ENCODE data around the gene MAP3K21. TPM values are rescaled to one million over a fixed set of nuclear protein-coding genes. Genes with fewer than 3 reads are reported as not detected.

MAP3K21 gene
- total RNA-seq = under 1 TPM; 0.62 to 0.63 TPM
- long read RNA-seq = 0 reads

- intact Hi-C loops (cut with DNase I) = no loop called here
- no peak for DNase-seq
- ATAC-seq = peak; percentile 83 to 90
Measured at GRCh38 chr1:233327651-233328141, at the start of gene MAP3K21. Gene MAP3K21 (plus strand): TSS chr1:233327724. CDS start chr1:233328029, 305 bp downstream.

DNA sequence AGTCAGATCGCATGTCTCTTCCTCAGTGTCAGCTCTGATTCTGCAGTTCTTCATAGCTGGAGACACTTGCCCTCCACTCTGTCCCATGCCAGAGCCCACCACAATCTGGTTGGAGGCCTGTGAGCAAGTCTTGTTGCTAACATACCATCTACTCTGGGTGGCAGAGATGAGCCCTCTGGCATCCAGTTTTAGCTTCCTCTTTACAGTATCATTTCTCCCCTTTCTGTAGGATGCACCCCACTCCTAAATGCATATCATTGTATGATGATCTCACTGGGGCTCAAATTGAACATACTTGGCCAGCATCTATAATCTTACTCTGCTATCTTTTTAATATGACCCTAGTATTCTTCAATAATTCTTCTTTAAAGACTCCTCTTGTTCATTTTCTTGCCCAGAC, 48.9 kb upstream of the MAP3K21 start:
- ATAC-seq (no peak), DNase-seq (no peak)
- intact Hi-C loops (cut with DNase I) = no loop called here

DNA sequence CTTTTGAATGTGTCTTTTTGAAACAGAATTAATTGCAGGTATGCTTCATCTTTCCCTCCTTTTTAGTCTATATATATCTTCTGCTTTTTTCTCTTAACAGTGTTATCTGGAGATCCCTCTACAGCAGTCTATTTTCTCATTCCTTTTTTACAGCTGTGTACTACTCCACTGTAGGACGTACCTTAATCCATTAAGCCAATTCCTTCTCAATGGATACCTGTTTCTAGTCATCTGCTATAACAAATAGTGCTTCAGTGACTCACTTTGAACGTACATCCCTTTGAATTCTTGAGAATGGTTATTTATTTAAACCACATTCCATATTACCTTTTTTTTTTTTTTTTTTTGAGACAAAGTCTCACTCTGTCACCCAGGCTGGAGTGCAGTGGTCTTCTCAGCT, 47.6 kb upstream of the MAP3K21 start:
- no peak for DNase-seq
- ATAC-seq = no peak
- intact Hi-C loops (cut with DNase I) = no loop called here

- no peak for DNase-seq
- ATAC-seq = no peak
- intact Hi-C loops (cut with DNase I) = no loop called here
Measured at GRCh38 chr1:233281711-233282581, 45.6 kb upstream of the MAP3K21 start.

GRCh38 chr1:233282582-233282886, 45.0 kb upstream of the MAP3K21 start:
- intact Hi-C loops (cut with DNase I) = no loop called here
- ATAC-seq = no peak
- no peak for DNase-seq

DNA sequence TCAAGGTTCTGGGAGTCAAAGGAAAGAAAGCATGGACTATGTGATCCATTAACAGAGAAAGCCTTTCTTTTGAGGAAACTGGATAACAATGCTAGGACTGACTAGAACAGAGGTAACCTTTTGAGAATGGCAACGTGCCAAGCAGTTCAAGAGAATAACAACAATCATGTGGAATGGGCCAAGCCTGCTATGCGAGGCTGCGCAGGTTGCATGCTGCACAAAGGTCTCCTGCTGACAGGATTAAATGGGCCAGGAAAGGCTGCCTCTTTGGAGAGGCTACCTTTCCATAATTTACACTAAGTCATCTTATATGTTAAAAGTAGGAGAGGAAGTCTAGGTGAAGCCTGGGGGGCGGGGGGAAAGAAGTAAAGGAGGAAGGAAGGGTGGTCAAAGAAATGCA, 37.8 kb upstream of the MAP3K21 start:
- DNase-seq (no peak), ATAC-seq (no peak)
- intact Hi-C loops (cut with DNase I) = no loop called here

GRCh38 chr1:233290396-233291034, 37.0 kb upstream of the MAP3K21 start:
- DNase-seq (no peak), ATAC-seq (no peak)
- intact Hi-C loops (cut with DNase I) = no loop called here

GRCh38 chr1:233293556-233294446, 33.7 kb upstream of the MAP3K21 start:
- DNase-seq = no peak
- ATAC-seq = no peak
- intact Hi-C loops (cut with DNase I) = no loop called here

DNA sequence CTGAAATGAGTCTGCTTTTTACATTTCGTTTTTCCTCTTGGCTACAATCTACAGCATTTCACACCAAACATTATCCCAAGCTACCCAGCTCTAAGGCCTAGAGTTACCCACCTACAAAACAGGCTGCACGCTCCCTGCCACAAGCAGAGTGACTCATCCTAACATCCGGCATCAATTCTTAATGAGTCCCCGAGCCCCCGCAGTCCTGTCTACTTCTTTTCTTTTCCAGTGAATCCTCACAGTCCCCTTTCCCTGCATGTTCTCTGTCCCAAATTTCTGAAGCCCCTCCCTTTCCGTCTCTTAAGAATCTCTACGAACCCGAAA, 32.6 kb upstream of the MAP3K21 start:
- intact Hi-C loops (cut with DNase I) = no loop called here
- DNase-seq = no peak
- peak; percentile 27 to 61 for ATAC-seq

DNA sequence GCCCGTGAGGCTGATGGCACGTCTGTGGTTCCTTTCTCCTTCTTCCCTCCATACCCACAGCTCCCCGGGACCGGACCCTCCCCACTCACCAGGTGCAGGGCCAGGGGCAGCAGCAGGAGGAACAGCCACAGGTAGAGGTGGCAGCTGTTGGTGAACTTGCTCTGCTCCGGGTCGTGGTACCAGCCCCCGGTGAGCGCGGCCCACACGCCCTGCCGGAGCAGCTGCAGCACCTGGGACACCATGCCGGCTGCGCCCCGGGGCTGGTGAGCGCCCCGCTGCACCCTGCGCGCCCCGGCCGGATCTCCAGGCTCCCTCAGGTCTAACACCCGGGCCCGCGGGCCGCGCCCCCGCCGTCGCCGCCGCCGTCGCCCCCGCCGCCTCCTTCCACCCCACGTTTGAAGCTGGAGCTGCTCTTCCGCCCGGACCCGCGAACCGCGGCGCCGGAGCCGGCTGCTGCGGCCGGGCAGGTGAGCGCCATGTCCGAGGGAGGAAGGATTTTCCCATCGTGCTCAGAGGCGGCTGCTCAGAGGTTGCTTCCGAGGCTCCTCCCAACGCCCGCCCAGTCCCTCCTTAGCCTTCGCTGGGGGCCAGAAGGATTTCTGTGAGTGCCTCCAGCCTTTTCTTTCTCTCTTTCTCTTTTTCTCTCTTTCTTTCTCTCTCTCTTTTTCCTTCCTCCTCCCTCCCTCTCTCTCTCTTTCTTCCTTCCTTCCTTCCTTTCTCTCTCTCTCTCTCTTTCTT, 32.1 kb upstream of the MAP3K21 start, which contains the start of gene PCNX2:
Gene PCNX2 (minus strand): TSS at position 489 of the 738 bp plus-strand sequence. CDS start 247 bp downstream, at position 242.
- peak; percentile 53 for DNase-seq
- intact Hi-C loops (cut with DNase I) = no loop called here
- ATAC-seq = peak; percentile 90 to 91

DNA sequence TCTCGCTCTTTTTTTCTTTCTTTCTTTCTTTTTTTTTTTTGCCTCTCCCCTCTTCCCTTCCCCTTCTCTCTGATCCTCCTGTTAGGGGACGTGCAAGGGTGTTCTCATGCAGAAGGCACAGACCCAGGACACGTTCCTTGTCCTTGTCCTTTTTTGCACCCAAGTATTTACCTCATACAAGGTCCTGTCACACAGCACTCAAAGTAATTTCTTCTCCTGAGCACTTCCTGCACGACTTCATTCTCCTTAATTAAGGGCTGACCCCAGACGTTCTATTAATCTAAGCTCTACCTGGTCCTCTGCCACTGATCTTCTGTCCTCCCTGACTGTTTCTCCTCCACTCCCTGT, 31.6 kb upstream of the MAP3K21 start:
- ATAC-seq = no peak
- DNase-seq = no peak
- intact Hi-C loops (cut with DNase I) = no loop called here

GRCh38 chr1:233299450-233299849, 28.1 kb upstream of the MAP3K21 start:
- ATAC-seq = no peak
- no peak for DNase-seq
- intact Hi-C loops (cut with DNase I) = no loop called here

DNA sequence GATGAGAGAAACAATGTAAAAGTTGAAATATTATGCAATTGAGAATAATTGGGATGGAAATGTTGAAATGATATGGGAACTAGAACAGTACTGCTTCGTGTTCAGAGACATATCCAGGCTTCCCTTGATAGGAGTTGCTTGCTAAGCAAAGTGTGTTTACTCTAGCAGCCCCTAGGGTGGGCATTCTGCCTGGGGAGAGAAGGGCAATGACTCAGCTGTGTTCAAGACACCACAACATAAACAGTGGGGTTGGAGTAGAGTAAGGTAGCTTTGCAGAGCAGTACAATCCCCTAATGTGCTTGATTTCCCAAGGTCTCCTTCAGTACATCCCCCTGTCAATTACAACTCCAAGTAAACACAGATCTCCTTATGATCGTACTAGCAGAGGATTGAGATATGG, 27.2 kb upstream of the MAP3K21 start:
- intact Hi-C loops (cut with DNase I) = loop anchor here (5.0 to 10.0 kb wide), 3 partner anchors 764 to 1024 kb away; no protein-coding TSS in a partner anchor
- ATAC-seq (no peak), DNase-seq (no peak)

GRCh38 chr1:233304489-233305102, 22.9 kb upstream of the MAP3K21 start:
- DNase-seq (no peak), ATAC-seq (no peak)
- intact Hi-C loops (cut with DNase I) = loop anchor here (5.0 to 10.0 kb wide), 3 partner anchors 760 to 1020 kb away; no protein-coding TSS in a partner anchor

DNA sequence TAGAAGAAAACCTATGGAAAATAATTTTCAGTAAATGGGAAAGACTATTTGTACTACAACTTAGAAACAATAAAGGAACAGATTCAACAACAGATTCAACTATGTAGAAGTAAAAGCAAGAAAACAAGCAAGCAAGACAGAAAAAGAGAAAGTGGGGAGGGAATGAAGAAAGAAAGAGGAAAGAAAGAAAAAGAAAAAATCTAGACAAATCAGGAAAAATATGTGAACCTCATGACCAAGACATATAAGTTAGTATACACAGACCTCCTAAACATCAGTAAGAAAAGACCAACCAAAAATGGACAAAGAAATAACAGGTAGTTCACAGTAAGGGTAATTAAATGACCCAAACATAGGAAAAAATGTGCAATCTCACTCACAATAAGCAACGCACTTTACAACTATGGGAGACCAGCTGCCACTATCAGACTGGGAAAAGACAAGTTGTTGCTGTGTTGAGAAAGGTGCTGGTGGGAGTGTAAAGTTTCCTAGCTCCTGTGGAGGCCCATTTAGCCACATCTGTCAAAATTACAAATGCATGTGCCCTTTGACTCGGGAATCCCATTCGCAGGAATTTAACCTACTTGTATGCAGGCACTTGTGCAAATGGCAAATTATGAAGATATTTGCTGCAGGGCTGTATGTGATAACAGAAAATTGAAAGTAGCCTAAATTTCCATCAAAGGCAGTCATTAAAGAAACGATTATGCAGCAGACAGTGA, 13.9 kb upstream of the MAP3K21 start:
- no peak for DNase-seq

DNA sequence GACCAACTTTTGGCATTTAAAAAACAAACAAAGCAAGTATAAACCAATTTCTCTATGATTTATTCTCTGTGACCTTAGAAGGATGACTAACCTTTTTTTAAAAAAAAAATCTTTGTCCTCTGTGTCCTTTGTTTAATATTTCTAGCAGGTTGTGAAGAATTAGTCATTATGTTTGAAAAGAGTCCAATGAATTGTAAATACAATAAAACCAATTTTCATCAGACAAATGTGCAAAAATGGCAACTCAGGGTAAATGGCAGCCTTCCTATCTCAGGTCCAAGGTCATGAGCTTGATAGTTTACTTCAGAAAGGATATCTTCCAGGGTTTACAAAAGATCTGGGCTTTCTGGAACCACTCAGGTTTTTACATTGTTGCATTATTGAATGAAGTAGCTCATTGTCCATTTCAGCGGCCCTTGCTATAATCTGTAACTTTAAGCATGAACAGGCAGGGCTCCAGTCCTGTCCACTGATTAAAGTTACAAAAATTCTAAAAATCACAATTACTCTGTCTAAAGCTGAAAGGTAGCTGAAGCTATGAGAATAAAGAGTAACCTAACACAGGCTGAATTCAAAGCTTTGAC, 11.7 kb upstream of the MAP3K21 start:
- ATAC-seq = no peak
- DNase-seq = no peak
- intact Hi-C loops (cut with DNase I) = no loop called here

More for the DNA sequence above, 13.9 kb upstream of the MAP3K21 start:
- ATAC-seq = no peak
- intact Hi-C loops (cut with DNase I) = no loop called here

DNA sequence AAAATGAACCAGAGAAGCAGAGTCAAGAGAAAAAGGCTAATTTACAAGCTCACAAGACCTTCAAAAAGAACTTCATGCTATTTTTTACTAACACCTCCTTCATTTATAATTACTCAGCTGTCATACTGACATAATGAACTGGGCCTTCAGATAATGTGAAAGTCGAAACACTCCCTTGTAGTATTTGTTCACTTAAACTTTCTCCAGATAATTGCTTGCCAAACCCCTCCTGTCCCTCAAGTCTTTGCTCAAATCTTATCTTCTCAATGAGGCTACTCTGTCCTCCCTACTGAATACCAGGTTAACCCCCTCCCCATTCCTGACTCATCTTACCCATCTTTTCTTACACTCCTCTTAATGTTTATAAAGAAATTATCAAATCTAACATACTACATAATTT, 11.1 kb upstream of the MAP3K21 start:
- ATAC-seq = peak in 1 of 2 donors; percentile 57
- intact Hi-C loops (cut with DNase I) = no loop called here

DNA sequence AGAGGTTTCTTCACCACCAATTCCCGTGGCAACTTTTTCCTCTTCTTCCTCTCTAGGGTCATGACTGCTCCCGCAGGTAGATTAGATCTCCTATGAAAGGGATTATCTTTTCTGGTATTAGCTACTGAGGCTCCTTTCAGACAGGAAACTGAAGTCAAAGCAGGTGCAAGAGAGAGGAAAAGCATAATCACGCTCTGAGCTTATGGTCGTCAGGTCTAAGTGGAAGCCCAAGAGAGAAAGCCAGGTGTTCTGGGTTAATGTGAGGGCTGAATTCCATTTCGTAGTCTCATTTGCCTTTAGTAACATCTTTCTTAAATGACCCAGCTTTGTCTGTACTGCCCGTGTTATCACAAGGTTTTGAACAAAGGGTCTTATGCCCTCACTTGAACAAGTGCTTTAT, 8.3 kb upstream of the MAP3K21 start:
- no peak for ATAC-seq
- intact Hi-C loops (cut with DNase I) = no loop called here

More for the DNA sequence above, 11.1 kb upstream of the MAP3K21 start:
- no peak for DNase-seq

More for the DNA sequence above, 8.3 kb upstream of the MAP3K21 start:
- DNase-seq = no peak
